Dermis blood vessel endothelial cell (primary cell): ENCODE data around the gene NKTR. TPM values are rescaled to one million over a fixed set of nuclear protein-coding genes. Genes with fewer than 3 reads are reported as not detected.

Experiments used
- DNase-seq: peaks from one replicate; pipeline ENCODE4 v3.0.0; 2010
- total RNA-seq: library from RNA; depleted of rRNA; stranded (reverse); fragments of >200 nt; gene quantifications from 2 replicates; pipeline ENCODE4 v1.2.3, GENCODE V29; 2014

The NKTR gene
- total RNA-seq, 1 donor from 2014 or later = 133 TPM

- peak; percentile 79 for DNase-seq
Measured at GRCh38 chr3:42683875-42684598, 83.6 kb downstream of the NKTR start.

DNA sequence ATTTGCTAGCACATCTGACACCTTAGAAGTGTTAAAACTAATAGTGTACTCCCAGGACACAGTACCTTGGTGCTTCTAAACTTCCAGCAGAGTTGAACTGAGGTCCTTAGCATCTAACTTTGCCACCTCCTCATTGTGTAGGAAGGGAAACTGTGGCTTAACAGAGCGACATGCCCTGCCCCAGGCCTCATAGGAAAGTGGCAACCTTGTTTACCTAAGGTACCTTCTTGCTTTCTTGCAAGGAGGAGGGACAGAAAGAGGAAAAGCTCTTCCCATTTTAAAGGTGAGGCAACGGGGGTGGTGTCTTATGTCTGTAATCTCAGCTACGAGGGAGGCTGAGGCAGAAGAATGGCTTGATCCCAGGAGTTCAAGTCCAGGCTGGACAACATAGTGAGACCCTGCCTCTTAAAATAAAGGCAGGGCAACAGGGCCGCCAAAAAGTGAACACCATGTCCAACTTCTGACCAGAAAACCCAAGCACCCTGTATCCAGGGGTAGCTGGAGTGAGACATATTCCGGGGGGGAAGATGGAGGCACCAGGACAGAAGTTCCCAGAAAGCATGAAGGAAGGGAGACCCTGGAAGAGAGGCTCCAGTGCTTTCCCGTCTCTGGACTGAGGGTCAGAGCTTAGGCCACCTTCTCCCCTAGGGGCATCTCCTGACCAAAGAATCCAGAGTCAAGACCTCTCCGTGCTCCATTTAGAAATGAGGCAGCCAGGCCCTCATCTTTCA, 84.3 kb downstream of the NKTR start:
- DNase-seq = no peak

DNA sequence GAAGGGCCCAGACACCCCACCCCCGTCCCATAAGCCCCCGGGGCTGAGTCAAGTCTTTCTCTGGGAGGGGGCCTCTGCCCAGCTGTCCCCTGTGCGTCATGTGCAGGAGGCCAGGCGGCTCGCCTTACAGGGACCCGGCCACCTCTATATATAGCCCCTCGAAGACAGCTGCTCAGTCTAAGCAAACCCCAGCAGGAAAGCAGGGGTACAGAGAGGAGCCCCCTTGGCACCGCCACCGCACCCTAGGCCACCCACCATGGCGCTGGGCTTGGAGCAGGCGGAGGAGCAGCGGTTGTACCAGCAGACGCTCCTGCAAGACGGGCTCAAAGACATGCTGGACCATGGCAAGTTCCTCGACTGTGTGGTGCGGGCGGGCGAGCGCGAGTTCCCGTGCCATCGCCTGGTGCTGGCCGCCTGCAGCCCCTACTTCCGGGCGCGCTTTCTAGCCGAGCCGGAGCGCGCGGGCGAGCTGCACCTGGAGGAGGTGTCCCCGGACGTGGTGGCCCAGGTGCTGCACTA, 84.9 kb downstream of the NKTR start, which contains the start of gene KLHL40:
Gene KLHL40 (plus strand): TSS at position 175 of the 519 bp plus-strand sequence. CDS start 82 bp downstream, at position 257.
- DNase-seq = no peak

DNA sequence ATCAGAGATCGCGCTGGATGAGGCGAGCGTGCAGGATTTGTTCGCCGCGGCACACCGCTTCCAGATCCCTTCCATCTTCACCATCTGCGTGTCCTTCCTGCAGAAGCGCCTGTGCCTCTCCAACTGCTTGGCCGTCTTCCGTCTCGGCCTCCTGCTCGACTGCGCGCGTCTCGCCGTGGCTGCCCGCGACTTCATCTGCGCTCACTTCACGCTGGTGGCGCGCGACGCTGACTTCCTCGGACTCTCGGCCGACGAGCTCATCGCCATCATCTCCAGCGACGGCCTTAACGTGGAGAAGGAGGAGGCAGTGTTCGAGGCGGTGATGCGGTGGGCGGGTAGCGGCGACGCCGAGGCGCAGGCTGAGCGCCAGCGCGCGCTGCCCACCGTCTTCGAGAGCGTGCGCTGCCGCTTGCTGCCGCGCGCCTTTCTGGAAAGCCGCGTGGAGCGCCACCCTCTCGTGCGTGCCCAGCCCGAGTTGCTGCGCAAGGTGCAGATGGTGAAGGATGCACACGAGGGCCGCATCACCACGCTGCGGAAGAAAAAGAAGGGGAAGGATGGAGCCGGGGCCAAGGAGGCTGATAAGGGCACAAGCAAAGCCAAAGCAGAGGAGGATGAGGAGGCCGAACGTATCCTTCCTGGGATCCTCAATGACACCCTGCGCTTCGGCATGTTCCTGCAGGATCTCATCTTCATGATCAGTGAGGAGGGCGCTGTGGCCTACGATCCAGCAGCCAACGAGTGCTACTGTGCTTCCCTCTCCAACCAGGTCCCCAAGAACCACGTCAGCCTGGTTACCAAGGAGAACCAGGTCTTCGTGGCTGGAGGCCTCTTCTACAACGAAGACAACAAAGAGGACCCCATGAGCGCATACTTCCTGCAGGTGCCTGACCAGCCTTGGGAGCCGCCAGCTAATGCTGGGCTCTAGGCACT, 85.7 kb downstream of the NKTR start:
- DNase-seq = no peak

GRCh38 chr3:42686832-42687650, 86.6 kb downstream of the NKTR start:
- no peak for DNase-seq

DNA sequence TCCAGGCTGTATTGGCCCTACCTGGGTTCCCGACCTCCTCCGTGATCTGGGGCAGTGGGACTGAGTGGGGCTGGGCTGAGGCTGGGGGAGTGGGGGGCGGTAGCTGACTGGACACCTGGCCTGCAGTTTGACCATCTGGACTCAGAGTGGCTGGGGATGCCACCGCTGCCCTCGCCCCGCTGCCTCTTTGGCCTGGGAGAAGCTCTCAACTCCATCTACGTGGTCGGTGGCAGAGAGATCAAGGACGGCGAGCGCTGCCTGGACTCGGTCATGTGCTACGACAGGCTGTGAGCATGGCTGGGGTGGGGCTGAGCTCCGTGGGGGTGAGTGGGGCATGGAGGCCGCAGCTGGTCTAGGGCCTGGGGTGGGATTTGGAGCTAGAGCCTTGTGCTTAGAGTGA, 87.5 kb downstream of the NKTR start:
- DNase-seq = no peak

DNA sequence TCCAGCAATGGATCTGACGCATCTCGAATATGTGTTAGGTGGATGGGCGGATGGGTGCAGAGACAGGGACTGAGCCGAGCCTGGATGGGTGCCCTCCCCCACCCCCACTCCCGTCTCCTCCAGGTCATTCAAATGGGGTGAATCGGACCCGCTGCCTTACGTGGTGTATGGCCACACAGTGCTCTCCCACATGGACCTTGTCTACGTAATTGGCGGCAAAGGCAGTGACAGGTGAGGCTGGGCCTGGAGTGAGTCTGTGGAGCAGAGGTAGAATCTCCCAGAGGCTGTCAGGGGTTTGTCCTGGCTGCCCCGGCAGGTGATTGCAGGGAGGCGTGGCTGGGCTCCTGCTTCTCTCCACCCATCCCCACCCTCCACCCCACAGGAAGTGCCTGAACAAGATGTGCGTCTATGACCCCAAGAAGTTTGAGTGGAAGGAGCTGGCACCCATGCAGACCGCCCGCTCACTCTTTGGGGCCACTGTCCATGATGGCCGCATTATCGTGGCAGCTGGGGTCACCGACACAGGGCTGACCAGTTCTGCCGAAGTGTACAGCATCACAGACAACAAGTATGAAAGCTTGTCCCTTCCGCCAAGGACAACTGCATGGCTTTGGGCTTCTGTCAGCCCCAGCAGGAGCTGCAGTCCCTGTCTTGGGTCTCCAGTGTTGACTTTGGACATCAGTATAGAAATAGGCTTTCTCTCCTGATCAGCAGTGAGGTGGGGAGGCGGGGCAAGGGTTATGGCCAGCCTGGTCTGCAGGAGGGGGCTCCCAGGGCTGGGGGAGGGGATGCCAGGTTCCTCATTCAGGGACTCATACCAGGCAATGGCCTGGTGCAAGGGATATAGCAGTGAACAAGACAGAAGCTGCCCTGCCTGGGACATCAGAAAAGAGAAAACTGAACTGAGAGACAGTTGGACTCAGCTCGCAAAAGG, 88.3 kb downstream of the NKTR start:
- DNase-seq = no peak

- no peak for DNase-seq
Measured at GRCh38 chr3:42689421-42690014, 89.0 kb downstream of the NKTR start.

GRCh38 chr3:42690191-42690590, 89.7 kb downstream of the NKTR start:
- DNase-seq = no peak

- no peak for DNase-seq
Measured at GRCh38 chr3:42690766-42691680, 90.5 kb downstream of the NKTR start.

DNA sequence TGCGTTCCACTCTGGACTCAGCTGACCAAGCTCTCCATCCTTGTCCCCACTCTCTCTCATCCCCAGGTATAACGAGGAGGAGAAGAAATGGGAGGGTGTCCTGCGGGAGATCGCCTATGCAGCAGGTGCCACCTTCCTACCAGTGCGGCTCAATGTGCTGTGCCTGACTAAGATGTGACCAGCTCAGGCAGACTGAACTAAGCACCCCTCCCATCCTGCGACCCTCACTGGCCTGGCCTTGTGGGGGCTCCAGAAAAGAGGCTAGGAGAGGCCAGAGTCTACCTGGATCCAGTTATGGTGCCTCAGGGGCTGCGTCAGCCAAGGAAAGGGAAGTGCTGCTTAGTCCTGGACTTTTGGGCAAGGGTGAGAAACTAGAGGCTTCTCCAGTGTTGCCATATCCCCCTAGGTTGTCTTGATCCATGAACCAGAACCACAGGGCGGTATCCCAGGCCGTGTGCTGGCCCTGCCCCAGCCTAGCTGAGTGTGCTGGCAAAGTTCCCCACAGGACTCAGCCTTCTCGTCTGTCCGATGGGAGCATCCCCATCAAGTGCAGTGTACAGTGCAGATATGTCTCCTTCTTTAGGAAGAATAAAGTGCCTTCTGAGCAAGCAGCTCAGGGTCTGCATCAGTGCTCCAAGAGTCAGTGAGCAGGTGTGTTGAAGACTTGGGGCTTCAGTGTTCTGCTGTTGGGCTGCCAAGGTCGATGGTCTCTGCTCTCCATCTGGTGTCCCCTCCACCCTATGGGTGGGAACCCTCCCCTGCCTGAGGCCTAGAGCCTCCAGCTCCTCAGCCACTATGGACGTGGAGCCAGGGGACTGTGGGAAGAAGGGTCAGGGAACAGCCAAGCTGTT, 91.6 kb downstream of the NKTR start:
- no peak for DNase-seq

DNA sequence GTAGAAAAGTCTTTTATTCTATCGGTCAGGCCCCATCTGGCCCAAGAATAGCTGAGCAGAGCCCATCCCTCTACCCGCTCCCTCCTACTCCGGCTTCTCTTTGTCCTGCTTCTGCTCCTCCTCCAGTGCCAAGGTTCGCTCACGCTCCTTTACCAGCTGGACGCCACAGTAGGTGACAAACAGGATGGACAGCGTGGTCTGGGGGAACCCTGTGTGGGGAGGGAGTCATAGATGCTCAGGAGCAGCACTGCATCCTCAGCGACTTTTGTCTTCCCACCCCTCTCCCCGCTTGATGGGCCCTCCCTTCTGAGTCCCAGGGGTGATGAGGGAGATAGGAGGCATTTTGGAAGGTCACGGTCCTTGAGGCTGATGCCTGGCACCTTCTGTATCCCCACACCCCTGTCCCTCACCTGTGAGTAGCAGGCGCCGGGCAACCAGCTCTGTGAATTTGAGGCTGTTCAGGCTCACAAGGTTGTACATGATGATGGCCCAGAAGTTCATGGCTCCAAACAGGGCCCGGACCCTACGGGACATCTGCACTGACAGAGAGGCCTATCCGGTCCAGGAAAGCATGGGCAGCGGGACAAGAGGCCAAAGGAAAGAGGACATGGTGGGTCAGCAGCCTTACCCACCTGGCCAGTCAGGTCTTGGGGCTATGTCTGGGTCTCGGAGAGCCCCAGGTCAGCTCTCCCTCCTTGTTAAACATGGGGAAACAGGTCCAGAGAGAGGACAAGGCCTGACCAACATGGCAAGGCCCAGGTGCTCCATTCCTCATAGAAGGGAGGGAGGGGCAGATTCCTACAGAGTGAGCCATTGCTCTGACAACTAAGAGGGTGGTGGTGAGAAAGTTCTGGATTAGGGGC, 92.4 kb downstream of the NKTR start:
- DNase-seq = no peak

GRCh38 chr3:42693530-42693930, 93.0 kb downstream of the NKTR start:
- no peak for DNase-seq

- DNase-seq = no peak
Measured at GRCh38 chr3:42694366-42694765, 93.9 kb downstream of the NKTR start.

DNA sequence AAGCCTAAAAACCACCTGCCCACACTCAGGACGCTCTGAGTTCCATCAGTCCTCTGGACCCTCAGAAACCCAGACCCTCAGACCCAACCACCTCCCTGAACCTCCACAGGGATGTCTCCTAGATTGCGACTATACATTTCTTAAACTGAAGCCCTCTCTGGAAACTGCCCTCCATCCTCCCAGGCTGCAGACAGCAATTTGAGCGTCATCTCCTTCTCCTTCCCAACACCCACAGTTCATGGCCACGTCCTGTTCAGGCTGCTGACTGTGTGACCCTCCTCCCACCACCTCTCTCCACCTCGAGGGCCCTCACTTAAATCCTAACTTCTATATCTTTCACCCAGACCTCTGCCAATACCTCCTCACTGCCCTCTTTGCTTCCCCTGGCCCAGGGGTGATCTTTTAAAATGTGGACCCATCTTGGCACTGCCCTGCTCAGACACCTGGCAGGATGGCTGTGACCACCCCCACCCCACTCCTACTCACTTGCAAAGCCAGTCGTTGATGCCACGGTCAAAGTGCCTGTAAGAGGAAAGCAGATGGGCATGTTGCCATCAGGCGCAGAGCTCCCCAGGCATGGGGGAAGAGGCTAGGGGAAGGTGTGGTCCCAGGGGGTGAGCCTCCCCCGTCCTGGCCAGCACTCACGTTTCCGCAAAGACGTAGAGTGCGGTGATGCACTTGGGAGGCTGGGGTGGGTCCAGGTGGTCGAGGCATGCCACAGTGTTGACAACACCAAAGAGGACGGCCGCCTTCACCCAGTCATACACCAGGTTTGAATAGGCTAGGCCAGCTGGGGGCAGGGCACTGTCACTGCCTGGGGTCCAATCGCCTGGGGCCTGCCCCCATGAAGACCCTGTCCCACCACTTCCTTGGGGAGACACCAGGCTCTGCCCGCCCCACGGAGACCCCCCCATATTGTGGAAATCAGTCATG, 96.1 kb downstream of the NKTR start:
- DNase-seq = no peak
